ENCODE measurements around the gene PLCB1. TPM values are rescaled to one million over a fixed set of nuclear protein-coding genes. Genes with fewer than 3 reads are reported as not detected.

PLCB1 gene
- total RNA-seq, 1 experiment from 2014 or later, result 6.0 TPM

DNA sequence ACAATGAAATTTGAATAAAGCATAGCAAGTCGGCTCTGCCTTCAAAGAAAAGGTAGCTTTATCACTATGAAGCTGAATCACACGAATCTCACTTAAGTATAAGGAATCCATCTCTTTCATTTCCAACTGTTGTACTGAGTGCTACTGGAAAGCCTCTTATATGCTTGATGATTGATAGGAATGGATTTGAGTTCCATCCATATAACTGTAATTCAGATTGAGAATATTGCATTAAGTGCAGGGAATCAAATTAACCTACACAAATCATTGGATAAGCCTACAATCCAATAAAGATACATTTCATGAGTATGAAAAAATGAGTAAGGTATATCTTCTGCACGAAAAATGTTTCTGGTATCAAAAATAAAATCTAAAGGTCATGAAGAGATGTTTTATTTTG, 492.0 kb downstream of the PLCB1 start:
- H3K27me3 Mint-ChIP-seq (ENCODE audit: unreplicated experiment), result peaks cover 16% of the 10 kb centered on the region
- no peaks in the 10 kb centered on the region for H3K4me1 Mint-ChIP-seq (ENCODE audit: low read depth, unreplicated experiment)
- no peak for DNase-seq
- H3K27ac Mint-ChIP-seq (ENCODE audit: unreplicated experiment), result no peak overlapping the region
- H3K36me3 Mint-ChIP-seq (ENCODE audit: insufficient read depth, unreplicated experiment), result no peaks in the 10 kb centered on the region
- BruUV-seq (replicated peaks), result no TSS peak
- H3K9me3 Mint-ChIP-seq (ENCODE audit: low read depth, unreplicated experiment), result no peaks in the 10 kb centered on the region
- no peak overlapping the region for H3K4me3 Mint-ChIP-seq (ENCODE audit: low read depth, unreplicated experiment)
- intact Hi-C loops (cut with micrococcal nuclease; ENCODE audit: unreplicated experiment), result no loop called here
- CTCF ChIA-PET, result no interaction called here
- TF ChIP-seq, protein P1, sequence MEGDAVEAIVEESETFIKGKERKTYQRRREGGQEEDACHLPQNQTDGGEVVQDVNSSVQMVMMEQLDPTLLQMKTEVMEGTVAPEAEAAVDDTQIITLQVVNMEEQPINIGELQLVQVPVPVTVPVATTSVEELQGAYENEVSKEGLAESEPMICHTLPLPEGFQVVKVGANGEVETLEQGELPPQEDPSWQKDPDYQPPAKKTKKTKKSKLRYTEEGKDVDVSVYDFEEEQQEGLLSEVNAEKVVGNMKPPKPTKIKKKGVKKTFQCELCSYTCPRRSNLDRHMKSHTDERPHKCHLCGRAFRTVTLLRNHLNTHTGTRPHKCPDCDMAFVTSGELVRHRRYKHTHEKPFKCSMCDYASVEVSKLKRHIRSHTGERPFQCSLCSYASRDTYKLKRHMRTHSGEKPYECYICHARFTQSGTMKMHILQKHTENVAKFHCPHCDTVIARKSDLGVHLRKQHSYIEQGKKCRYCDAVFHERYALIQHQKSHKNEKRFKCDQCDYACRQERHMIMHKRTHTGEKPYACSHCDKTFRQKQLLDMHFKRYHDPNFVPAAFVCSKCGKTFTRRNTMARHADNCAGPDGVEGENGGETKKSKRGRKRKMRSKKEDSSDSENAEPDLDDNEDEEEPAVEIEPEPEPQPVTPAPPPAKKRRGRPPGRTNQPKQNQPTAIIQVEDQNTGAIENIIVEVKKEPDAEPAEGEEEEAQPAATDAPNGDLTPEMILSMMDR (IDR thresholded peaks at IDR 0.05; ENCODE audit: unreplicated experiment), result no peak

DNA sequence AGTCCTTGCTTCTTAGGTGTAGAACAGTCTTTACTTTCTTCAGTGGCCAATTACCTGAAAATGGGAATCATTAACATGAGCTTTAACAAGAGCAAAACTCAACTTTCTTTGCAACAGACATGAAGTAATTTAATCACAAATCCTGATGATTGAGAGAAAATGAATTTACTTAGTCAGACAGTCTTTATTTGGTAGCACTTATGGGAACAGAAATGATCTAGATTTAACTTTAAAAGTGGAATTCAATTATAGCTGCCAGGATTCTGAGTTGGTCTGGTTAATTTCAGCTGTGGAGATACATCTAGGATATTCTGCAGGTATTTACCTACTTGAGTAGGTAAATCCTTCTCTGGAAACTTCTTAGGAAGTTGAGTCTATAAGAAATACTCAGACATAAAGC, 492.6 kb downstream of the PLCB1 start:
- Mint-ChIP-seq H3K9me3 (ENCODE audit: low read depth, unreplicated experiment) (no peaks in the 10 kb centered on the region), H3K27me3 (ENCODE audit: unreplicated experiment) (peaks cover 16% of the 10 kb centered on the region), H3K36me3 (ENCODE audit: insufficient read depth, unreplicated experiment) (no peaks in the 10 kb centered on the region), H3K27ac (ENCODE audit: unreplicated experiment) (no peak overlapping the region), H3K4me1 (ENCODE audit: low read depth, unreplicated experiment) (no peaks in the 10 kb centered on the region), H3K4me3 (ENCODE audit: low read depth, unreplicated experiment) (no peak overlapping the region)
- CTCF ChIA-PET, result no interaction called here
- TF ChIP-seq, protein P1 (IDR thresholded peaks at IDR 0.05; ENCODE audit: unreplicated experiment), result no peak
- no peak for DNase-seq
- no TSS peak for BruUV-seq (replicated peaks)
- intact Hi-C loops (cut with micrococcal nuclease; ENCODE audit: unreplicated experiment), result no loop called here

DNA sequence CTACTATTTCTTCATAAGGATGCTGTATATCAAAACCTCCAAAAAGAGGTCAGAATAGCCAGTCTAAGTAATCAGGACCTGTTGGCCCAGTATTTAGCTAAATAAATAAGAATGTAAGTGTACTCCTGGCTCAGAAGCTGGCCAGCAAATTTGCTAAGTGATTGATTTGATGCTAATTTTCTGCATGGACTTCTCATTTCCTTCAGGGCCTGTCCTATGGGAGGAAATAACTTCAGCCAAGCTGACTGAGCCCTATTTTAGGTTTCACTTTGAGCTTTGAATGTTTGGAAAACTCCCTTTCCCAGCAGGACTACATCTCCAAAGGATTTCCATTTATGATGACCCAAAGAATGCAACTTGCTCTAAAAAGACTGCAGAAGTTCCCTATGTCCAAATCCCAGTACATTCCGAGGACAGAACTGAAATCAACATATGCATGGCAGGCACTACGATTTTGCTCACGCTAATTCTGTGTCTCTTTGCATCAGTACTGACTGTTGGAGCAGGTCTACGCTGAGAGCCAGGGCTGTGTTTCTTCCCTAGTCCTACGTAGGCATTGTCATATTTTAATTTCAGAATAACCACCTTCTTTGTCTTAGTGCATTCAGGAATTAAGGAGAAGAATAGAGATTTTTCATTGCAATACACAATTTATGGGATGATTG, 495.4 kb downstream of the PLCB1 start:
- H3K36me3 Mint-ChIP-seq (ENCODE audit: insufficient read depth, unreplicated experiment), result no peaks in the 10 kb centered on the region
- H3K27ac Mint-ChIP-seq (ENCODE audit: unreplicated experiment), result no peak overlapping the region
- TF ChIP-seq, protein P1 (IDR thresholded peaks at IDR 0.05; ENCODE audit: unreplicated experiment), result no peak
- BruUV-seq (replicated peaks), result no TSS peak
- CTCF ChIA-PET, result no interaction called here
- no peak overlapping the region for H3K4me3 Mint-ChIP-seq (ENCODE audit: low read depth, unreplicated experiment)
- DNase-seq, result no peak
- intact Hi-C loops (cut with micrococcal nuclease; ENCODE audit: unreplicated experiment), result no loop called here
- peaks cover 18% of the 10 kb centered on the region for H3K27me3 Mint-ChIP-seq (ENCODE audit: unreplicated experiment)
- no peaks in the 10 kb centered on the region for H3K4me1 Mint-ChIP-seq (ENCODE audit: low read depth, unreplicated experiment)
- H3K9me3 Mint-ChIP-seq (ENCODE audit: low read depth, unreplicated experiment), result no peaks in the 10 kb centered on the region

DNA sequence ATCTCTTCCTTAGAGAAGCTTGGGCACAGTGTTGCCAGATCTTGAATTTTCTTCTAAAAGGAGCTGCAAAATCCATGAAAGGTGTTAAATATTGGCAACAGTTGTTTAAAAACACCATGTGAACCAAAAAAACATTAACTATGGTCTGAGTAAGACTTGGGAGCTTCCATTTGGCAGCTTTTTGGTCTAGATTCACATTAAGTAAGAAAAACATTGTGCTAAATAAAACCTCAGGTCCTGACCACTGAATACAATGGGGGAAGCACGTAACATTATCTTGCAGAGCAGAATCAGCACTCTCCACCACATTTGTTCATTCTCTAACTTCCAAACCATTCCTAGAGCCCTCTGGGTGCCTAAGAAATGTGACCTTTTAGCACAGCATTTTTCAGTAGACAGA, 499.2 kb downstream of the PLCB1 start:
- Mint-ChIP-seq H3K4me3 (ENCODE audit: low read depth, unreplicated experiment) (no peak overlapping the region), H3K27me3 (ENCODE audit: unreplicated experiment) (peaks cover 12% of the 10 kb centered on the region), H3K9me3 (ENCODE audit: low read depth, unreplicated experiment) (no peaks in the 10 kb centered on the region), H3K4me1 (ENCODE audit: low read depth, unreplicated experiment) (no peaks in the 10 kb centered on the region), H3K36me3 (ENCODE audit: insufficient read depth, unreplicated experiment) (no peaks in the 10 kb centered on the region), H3K27ac (ENCODE audit: unreplicated experiment) (no peak overlapping the region)
- no peak for DNase-seq
- CTCF ChIA-PET, result no interaction called here
- TF ChIP-seq, protein P1 (IDR thresholded peaks at IDR 0.05; ENCODE audit: unreplicated experiment), result no peak
- intact Hi-C loops (cut with micrococcal nuclease; ENCODE audit: unreplicated experiment), result no loop called here
- BruUV-seq (replicated peaks), result no TSS peak

Data from Calu3 (cell line).